SH-SY5Y (cell line): ENCODE data around the gene SGMS1.

Experiments used
- GATA2 ChIP-seq: IDR thresholded peaks from 2 replicates; pipeline ENCODE4 v1.6.1; 2011; ENCODE audit warnings: mild to moderate bottlenecking, low read depth, low read length
- GATA3 ChIP-seq: IDR thresholded peaks from 2 replicates; pipeline ENCODE4 v1.6.1; 2011; ENCODE audit warnings: low read depth, mild to moderate bottlenecking, low read length, moderate library complexity

DNA sequence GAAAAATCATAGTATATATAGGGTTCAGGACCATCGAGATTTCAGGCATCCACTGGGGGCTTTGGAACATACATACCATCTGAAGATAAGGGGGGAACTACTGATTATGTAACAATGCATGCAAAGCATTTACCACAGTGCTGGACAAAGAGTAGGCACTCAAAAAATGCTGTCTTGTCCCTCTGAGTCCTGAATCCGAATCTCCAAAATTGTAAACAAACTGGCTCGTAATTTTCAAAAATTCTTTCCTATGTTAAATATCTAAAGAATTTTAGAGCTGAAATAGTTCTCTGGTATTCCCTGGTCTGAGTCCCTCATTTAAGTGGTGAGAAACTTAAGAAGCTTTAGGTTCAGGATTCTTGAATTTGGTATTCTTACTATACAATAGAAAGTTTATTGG is 204.7 kb downstream of the SGMS1 start:
- TF ChIP-seq GATA2 (no peak), GATA3 (no peak)
